Activated naive CD4-positive, alpha-beta T cell treated with anti-CD3 and anti-CD28 coated beads, Interleukin-2, amount 50 U/mL, for 16 hours (primary cell): ENCODE results near the gene C5orf22.
"Not testable (repeated sequence)": the region's sequence is repeated elsewhere in the genome, so short reads cannot be mapped to it uniquely, and the experiment has no call there.

Experiments used
- DNase-seq: peaks from one replicate; pipeline ENCODE4 v3.0.0-alpha.2; 2020

C5orf22 gene

GRCh38 chr5:31556461-31556860 lies 24.4 kb downstream of the C5orf22 start:
- DNase-seq, result no peak

GRCh38 chr5:31559942-31560341 lies 27.8 kb downstream of the C5orf22 start:
- DNase-seq, result no peak

- DNase-seq, result no peak
Observed at GRCh38 chr5:31561946-31562345, 29.8 kb downstream of the C5orf22 start.

GRCh38 chr5:31563216-31563615 lies 31.1 kb downstream of the C5orf22 start:
- DNase-seq, result no peak

GRCh38 chr5:31566362-31566761 lies 34.3 kb downstream of the C5orf22 start:
- DNase-seq, result not testable (repeated sequence)

- DNase-seq, result no peak
Observed at GRCh38 chr5:31568302-31568835, 36.3 kb downstream of the C5orf22 start.

GRCh38 chr5:31569068-31569467 lies 37.0 kb downstream of the C5orf22 start:
- DNase-seq, result no peak

- DNase-seq, result no peak
Observed at GRCh38 chr5:31573494-31574142, 41.5 kb downstream of the C5orf22 start.

GRCh38 chr5:31574772-31575171 lies 42.7 kb downstream of the C5orf22 start:
- DNase-seq, result no peak

GRCh38 chr5:31577438-31577837 lies 45.3 kb downstream of the C5orf22 start:
- DNase-seq, result no peak

- no peak for DNase-seq
Observed at GRCh38 chr5:31579558-31579957, 47.5 kb downstream of the C5orf22 start.

GRCh38 chr5:31581498-31582099 lies 49.5 kb downstream of the C5orf22 start:
- no peak for DNase-seq

GRCh38 chr5:31583129-31583528 lies 51.0 kb downstream of the C5orf22 start:
- no peak for DNase-seq

GRCh38 chr5:31585166-31585894 lies 53.2 kb downstream of the C5orf22 start:
- DNase-seq, result no peak

- no peak for DNase-seq
Observed at GRCh38 chr5:31585895-31586270, 53.8 kb downstream of the C5orf22 start.

- DNase-seq, result no peak
Observed at GRCh38 chr5:31587546-31587945, 55.4 kb downstream of the C5orf22 start.

GRCh38 chr5:31593665-31594064 lies 61.6 kb downstream of the C5orf22 start:
- DNase-seq, result no peak

GRCh38 chr5:31596354-31596753 lies 64.3 kb downstream of the C5orf22 start:
- DNase-seq, result no peak

GRCh38 chr5:31598640-31599611 lies 66.8 kb downstream of the C5orf22 start:
- no peak for DNase-seq

- DNase-seq, result not testable (repeated sequence)
Observed at GRCh38 chr5:31602305-31602704, 70.2 kb downstream of the C5orf22 start.

- DNase-seq, result no peak
Observed at GRCh38 chr5:31604240-31604639, 72.1 kb downstream of the C5orf22 start.

- no peak for DNase-seq
Observed at GRCh38 chr5:31604644-31605043, 72.5 kb downstream of the C5orf22 start.
